Panc1 (cell line): ENCODE data around the gene SEMA6A. TPM values are rescaled to one million over a fixed set of nuclear protein-coding genes. Genes with fewer than 3 reads are reported as not detected.

Source experiments
- ATAC-seq: fragments of 200-7000 bp; cut with Tn5 transposase; 2 replicates; pipeline ENCODE4 v1.9.1; 2020; ENCODE audit warnings: mild to moderate bottlenecking, moderate library complexity
- BruUV-seq: library from RNA; stranded (reverse); fragments of 400-500 nt; replicated peaks from 2 replicates; lab custom pipeline; 2021; lab: Mats Ljungman, UMichigan
- CTCF ChIA-PET: fragments of 300-600 bp; sonication (Branson Sonifier 250); formaldehyde crosslinking; loops from one replicate; lab custom pipeline; 2022; ENCODE audit warnings: antibody characterized with exemption; lab: Charles Lee
- POLR2A ChIA-PET: fragments of 300-600 bp; sonication (Branson Sonifier 250); formaldehyde crosslinking; loops from one replicate; lab custom pipeline; 2022; ENCODE audit warnings: antibody characterized with exemption; lab: Charles Lee
- DNase-seq: peaks from one replicate; pipeline ENCODE4 v3.0.0-alpha.2; 2010; ENCODE audit warnings: low read depth, low spot score
- H3K27ac ChIP-seq: 2 replicates; pipeline ENCODE4 v1.5.1; 2011; ENCODE audit warnings: mild to moderate bottlenecking, low read length, inconsistent platforms
- H3K27me3 ChIP-seq: fragments of 200-500 bp; sonication (Bioruptor generic); 2 replicates; pipeline ENCODE4 v1.6.0; 2014; ENCODE audit warnings: low read length, inconsistent platforms; ENCODE audit not compliant: control insufficient read depth, insufficient read depth
- H3K36me3 ChIP-seq: fragments of 200-500 bp; sonication (Bioruptor generic); 2 replicates; pipeline ENCODE4 v1.5.1; 2014; ENCODE audit warnings: inconsistent platforms, mild to moderate bottlenecking, low read length, moderate library complexity; ENCODE audit not compliant: control insufficient read depth, insufficient read depth
- H3K4me1 ChIP-seq: 2 replicates; pipeline ENCODE4 v1.5.1; 2011; ENCODE audit warnings: inconsistent platforms, mild to moderate bottlenecking, low read length, moderate library complexity; ENCODE audit not compliant: control insufficient read depth, insufficient read depth
- H3K4me3 ChIP-seq, 2 experiments: 2 replicates each; pipeline ENCODE4 v1.5.1; 2011 to 2012; ENCODE audit warnings: low read depth in 2 of 2, low read length in 2 of 2, mild to moderate bottlenecking in 2 of 2, inconsistent platforms in 1 of 2, moderate library complexity in 1 of 2
- H3K9me3 ChIP-seq: fragments of 200-500 bp; sonication (Bioruptor generic); 2 replicates; pipeline ENCODE4 v1.5.1; 2014; ENCODE audit warnings: low read depth, mild to moderate bottlenecking, inconsistent platforms, low read length, moderate library complexity; ENCODE audit not compliant: control insufficient read depth, insufficient read depth
- POLR2AphosphoS5 ChIP-seq: IDR thresholded peaks from 2 replicates; pipeline ENCODE4 v1.6.1; 2012; ENCODE audit warnings: mild to moderate bottlenecking, low read depth, low read length, moderate library complexity
- SIN3A ChIP-seq: IDR thresholded peaks from 2 replicates; pipeline ENCODE4 v1.6.1; 2012; ENCODE audit warnings: low read depth, mild to moderate bottlenecking, low read length, moderate library complexity, borderline replicate concordance; ENCODE audit not compliant: insufficient read depth
- TCF7L2 ChIP-seq: IDR thresholded peaks from 2 replicates; pipeline ENCODE4 v1.6.1; 2011; ENCODE audit warnings: mild to moderate bottlenecking, low read depth, low read length, inconsistent platforms
- in situ Hi-C: cut with HindIII; loops from 2 replicates; pipeline ENCODE4 v1.10.0; 2016; ENCODE audit warnings: low sequenced_read_pairs, low pct_unique_long_range_greater_than_20kb
- intact Hi-C: fragments of 100-400 bp; cut with micrococcal nuclease; formaldehyde crosslinking; loops from one replicate; pipeline ENCODE4 v1.10.0; 2022; ENCODE audit not compliant: unreplicated experiment
- total RNA-seq: library from RNA; stranded (reverse); gene quantifications from one replicate; pipeline ENCODE4 v1.2.1, GENCODE V29; 2021; ENCODE audit not compliant: unreplicated experiment
- TF ChIP-seq, protein P1 (sequence below), 2 experiments: IDR thresholded peaks; 2 replicates each; pipeline ENCODE4 v1.6.1; 2011 to 2012; ENCODE audit warnings: low read depth in 2 of 2, control low read depth in 1 of 2, low read length in 1 of 2, mild to moderate bottlenecking in 1 of 2, moderate library complexity in 1 of 2; ENCODE audit not compliant: insufficient read depth in 1 of 2
- TF ChIP-seq, protein P2 (sequence below): fragments of 450-650 bp; IDR thresholded peaks from 2 replicates; pipeline ENCODE4 v1.5.1; 2017; ENCODE audit warnings: mild to moderate bottlenecking

Gene SEMA6A
- total RNA-seq, 1 experiment from 2014 or later: 0.54 TPM

DNA sequence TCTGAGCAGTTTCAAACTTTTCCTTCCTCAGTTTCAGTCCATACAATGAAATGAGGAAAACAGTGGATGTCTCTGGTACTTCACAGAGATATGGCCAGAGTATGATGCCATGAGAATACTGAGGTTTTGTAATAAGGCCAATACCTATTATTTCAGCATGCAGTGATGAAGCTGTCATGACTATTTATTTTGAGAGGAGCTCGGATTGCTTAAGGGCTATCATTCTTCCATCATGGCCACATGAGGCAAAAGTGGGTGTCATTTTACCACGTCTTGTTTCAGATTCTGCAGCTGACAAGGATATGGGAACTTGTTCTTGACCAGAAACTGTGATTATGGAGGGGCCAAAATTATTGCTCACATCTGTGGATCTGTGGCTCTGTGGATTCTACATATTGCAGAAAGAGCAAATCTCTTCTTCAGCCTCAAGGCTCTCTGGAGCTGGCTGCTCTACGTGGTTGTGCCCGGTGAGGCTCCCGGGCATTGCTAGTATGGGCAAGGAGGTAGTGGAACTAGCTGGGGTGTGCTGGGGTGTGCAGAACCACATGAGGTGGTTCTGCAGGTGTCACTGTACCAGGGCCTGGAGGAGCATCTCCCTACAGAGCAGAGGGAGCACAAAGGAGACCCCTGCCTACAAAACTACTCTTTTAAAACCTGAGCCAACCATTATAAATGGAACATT, 180.3 kb downstream of the SEMA6A start:
- intact Hi-C loops (no loop called here), in situ Hi-C loops (no loop called here)
- Histone ChIP-seq H3K27me3 (no peaks in the 10 kb centered on the region), H3K4me1 (no peaks in the 10 kb centered on the region), H3K36me3 (no peaks in the 10 kb centered on the region), H3K9me3 (no peaks in the 10 kb centered on the region), H3K27ac (no peak overlapping the region), H3K4me3 (no peak overlapping the region)
- DNase-seq: no peak
- TF ChIP-seq, protein P1, sequence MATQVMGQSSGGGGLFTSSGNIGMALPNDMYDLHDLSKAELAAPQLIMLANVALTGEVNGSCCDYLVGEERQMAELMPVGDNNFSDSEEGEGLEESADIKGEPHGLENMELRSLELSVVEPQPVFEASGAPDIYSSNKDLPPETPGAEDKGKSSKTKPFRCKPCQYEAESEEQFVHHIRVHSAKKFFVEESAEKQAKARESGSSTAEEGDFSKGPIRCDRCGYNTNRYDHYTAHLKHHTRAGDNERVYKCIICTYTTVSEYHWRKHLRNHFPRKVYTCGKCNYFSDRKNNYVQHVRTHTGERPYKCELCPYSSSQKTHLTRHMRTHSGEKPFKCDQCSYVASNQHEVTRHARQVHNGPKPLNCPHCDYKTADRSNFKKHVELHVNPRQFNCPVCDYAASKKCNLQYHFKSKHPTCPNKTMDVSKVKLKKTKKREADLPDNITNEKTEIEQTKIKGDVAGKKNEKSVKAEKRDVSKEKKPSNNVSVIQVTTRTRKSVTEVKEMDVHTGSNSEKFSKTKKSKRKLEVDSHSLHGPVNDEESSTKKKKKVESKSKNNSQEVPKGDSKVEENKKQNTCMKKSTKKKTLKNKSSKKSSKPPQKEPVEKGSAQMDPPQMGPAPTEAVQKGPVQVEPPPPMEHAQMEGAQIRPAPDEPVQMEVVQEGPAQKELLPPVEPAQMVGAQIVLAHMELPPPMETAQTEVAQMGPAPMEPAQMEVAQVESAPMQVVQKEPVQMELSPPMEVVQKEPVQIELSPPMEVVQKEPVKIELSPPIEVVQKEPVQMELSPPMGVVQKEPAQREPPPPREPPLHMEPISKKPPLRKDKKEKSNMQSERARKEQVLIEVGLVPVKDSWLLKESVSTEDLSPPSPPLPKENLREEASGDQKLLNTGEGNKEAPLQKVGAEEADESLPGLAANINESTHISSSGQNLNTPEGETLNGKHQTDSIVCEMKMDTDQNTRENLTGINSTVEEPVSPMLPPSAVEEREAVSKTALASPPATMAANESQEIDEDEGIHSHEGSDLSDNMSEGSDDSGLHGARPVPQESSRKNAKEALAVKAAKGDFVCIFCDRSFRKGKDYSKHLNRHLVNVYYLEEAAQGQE (IDR thresholded peaks at IDR 0.05; ENCODE audit: insufficient read depth in 1 of 2, low read depth in 2 of 2, low read length in 1 of 2): no peak
- TF ChIP-seq, protein P2, sequence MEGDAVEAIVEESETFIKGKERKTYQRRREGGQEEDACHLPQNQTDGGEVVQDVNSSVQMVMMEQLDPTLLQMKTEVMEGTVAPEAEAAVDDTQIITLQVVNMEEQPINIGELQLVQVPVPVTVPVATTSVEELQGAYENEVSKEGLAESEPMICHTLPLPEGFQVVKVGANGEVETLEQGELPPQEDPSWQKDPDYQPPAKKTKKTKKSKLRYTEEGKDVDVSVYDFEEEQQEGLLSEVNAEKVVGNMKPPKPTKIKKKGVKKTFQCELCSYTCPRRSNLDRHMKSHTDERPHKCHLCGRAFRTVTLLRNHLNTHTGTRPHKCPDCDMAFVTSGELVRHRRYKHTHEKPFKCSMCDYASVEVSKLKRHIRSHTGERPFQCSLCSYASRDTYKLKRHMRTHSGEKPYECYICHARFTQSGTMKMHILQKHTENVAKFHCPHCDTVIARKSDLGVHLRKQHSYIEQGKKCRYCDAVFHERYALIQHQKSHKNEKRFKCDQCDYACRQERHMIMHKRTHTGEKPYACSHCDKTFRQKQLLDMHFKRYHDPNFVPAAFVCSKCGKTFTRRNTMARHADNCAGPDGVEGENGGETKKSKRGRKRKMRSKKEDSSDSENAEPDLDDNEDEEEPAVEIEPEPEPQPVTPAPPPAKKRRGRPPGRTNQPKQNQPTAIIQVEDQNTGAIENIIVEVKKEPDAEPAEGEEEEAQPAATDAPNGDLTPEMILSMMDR: no peak
- TF ChIP-seq TCF7L2: no peak
- TF ChIP-seq SIN3A: no peak
- no peak for TF ChIP-seq POLR2AphosphoS5
- no TSS peak for BruUV-seq
- no peak for ATAC-seq
- CTCF ChIA-PET: no interaction called here
- POLR2A ChIA-PET: no interaction called here
